GM10266 (cell line): Measurements from ENCODE around the gene SNTB2.
A peak's percentile ranks its signal among the peaks of the same experiment; 100 is the strongest.

Experiments used
- DNase-seq: peaks from one replicate; pipeline ENCODE4 v3.0.0; 2012; ENCODE audit errors: extremely low spot score
- TF ChIP-seq, protein P1 (sequence below): IDR thresholded peaks from 2 replicates; pipeline ENCODE4 v1.5.1; 2012; ENCODE audit warnings: mild to moderate bottlenecking, low read depth; ENCODE audit not compliant: control insufficient read depth, insufficient read depth; ENCODE audit errors: missing control alignments

Gene SNTB2

DNA sequence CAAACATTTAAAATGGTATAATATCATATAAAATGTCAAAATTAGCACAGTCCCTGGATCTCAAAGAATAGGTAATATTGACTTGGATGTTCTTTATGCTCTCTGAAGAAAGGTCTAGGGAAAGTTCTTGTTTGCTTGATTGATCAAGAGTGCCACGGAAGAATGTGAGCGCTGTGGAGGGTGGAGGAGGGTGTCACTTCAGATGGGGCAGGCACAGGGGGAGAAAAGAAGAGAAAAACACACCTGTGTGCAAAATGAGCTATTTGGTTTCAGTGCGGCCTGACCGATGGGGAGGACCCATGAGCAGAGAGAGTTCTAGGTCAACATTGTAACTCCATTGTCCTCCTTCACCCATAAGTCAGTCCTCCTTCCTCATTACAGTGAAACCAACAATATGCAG, 115.3 kb downstream of the SNTB2 start:
- TF ChIP-seq, protein P1, sequence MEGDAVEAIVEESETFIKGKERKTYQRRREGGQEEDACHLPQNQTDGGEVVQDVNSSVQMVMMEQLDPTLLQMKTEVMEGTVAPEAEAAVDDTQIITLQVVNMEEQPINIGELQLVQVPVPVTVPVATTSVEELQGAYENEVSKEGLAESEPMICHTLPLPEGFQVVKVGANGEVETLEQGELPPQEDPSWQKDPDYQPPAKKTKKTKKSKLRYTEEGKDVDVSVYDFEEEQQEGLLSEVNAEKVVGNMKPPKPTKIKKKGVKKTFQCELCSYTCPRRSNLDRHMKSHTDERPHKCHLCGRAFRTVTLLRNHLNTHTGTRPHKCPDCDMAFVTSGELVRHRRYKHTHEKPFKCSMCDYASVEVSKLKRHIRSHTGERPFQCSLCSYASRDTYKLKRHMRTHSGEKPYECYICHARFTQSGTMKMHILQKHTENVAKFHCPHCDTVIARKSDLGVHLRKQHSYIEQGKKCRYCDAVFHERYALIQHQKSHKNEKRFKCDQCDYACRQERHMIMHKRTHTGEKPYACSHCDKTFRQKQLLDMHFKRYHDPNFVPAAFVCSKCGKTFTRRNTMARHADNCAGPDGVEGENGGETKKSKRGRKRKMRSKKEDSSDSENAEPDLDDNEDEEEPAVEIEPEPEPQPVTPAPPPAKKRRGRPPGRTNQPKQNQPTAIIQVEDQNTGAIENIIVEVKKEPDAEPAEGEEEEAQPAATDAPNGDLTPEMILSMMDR: no peak
- no peak for DNase-seq

DNA sequence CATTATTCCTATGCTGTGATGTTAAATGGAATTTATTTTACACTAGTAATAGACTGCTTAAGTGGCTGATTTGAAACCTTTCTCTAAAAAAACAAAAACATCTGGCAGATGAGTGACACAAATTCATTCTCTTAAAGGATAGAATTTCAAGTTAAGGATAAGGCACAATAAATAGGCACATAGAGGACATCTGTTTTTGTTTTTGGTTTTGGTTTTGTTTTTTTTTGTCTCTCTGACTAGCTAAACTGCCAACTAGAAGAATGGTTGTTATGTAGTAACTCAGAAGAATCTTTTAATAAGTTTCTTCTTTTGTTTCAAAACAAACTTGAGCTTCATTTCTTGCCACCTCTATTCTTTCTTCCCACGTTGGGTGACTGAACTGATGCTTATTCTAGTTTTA, 119.1 kb downstream of the SNTB2 start:
- DNase-seq: no peak
- TF ChIP-seq, protein P1: no peak

DNA sequence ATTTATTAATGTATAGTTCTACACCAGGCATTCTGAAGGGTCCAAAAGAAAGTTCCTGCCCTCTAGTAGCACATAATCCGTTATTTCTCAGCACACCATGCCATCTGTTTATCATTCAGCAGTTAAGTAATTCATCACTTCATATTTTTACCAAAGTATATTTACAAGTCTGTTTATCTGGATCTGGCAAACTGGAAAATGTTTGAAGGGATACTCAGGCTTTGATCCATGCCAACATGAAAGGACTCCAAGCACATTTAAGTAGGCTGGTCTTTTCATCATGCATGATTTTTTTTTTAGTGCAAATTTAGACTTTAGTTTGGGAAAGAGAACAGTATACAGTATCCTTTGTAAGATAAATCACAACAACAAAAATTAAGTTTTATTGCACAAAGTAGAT, 120.1 kb downstream of the SNTB2 start:
- no peak for DNase-seq
- TF ChIP-seq, protein P1: no peak

DNA sequence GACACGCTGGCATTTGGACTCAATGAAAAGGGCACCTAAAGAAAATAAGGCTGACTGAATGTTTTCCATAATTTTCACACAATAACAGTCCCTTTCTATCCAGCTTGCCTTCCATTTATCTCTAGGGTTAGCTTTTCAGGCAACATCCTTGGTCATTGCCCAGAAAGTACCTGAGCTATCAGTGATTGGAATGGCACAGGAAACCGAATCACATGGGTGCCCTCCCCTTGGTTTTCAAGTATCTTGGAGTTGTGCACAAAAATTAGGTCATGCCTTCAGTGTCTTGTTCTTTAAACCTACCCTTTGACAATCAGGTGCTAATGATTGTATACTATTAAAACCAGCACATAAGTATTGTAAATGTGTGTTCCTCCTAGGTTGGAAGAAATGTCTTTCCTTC, 120.9 kb downstream of the SNTB2 start:
- TF ChIP-seq, protein P1: no peak
- no peak for DNase-seq

DNA sequence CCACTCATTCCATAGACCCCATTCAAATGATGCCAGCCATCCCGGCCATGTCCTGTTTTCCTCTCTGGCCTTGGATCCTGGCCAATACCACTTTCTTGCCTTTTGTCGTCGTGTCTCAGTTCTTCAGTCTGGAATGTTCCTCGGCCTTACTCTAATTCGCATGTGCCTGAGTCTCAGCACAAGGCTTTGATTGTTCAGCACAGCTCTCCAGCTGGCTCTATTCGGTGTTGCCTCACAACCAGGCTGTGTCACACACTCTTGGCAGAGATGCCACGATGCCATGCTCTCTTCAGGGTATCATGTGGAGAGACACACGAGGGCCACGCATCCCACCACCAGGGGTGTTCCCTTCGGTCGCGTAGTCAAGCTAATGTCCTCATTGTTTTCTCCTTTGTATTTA, 122.4 kb downstream of the SNTB2 start:
- TF ChIP-seq, protein P1: no peak
- DNase-seq: no peak

DNA sequence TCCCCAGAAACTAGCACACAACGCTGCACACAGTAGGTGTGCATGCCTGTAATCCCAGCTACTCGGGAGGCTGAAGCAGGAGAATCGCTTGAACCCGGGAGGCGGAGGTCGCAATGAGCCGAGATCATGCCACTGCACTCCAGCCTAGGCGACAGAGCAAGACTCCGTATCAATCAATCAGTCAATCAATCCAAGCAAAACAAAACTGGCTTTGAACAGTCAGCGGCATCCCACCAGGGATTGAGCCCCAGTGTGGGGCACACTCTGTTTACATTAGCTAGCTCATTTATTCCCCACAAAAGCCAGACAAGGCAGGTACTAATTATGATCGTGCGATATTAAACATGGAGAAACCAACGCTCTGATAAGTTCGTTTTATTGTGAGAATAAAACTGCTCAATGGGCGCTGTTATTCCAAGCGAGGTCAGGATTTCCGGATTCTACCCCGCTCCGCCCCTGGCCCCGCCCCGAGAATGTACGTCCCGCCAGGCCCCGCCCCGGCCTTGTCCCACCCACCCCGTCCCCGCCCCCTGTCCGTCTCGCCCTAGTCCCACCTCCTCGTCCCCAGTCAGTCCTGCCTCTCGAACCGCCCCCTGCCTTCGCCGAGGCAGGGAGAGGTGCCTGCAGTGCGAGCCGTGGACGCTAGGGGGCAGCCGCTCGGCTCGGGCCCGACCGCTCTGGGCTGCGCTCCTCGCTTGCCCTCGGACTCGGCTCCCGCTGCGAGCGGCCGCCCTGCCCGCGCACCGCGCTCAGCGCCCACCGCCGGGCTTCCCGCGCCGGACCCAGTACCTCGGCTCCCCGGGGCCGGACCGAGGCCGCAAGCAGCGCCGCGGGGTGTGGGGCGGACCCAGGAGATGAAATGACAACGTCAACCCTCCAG, 123.9 kb downstream of the SNTB2 start, which contains the start of gene VPS4A:
TSS of gene VPS4A (plus strand) at position 698 of the 880 bp plus-strand sequence. CDS start at position 860, 162 bp downstream.
- TF ChIP-seq, protein P1: peak; percentile 99
- DNase-seq: peak; percentile 99

DNA sequence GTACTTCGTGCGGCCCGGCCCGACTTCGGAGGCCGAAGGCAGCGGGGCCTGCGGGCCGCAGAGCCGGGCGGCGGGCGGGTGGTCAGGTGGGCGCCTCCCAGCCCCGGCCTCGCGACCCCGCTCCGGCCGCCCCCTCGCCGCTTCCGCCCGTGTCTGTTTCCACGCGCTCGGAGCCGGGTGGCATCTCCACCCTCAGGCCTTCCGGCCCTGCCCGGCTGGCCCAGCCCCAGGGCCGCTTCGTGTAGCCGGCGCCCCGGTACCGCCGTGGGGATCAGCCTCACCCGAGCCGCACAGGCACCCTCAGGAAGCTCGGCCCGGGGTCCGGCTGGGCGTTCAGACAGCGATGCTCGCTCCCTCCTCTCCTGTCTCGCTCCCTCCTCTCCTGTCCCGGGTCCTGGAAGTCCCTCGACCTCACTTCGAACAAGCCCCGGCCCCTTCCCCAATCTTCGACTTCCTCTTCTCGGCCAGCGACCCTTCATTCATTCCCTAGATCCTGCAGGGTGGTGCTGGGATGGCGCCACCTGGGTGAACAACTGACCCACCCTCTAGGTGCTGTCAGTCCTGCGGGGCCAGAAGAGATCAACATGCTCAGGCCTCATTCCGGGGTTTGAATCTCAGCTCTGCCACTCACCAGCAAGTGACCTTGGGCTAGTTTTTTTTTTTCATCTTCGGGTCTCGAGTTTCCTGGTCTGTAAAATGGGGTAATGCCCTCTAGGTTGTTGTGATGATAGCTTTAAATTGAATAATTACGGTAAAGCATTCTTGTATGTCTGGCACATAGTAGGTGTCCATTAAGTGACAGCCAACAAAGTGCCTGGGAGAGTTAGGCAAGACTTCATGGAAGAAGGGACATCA, 124.8 kb downstream of the SNTB2 start:
- TF ChIP-seq, protein P1: no peak
- DNase-seq: peak; percentile 63
